Fibroblast of mammary gland (primary cell): ENCODE measurements around the gene IST1.

Source experiments
- DNase-seq: peaks from one replicate; pipeline ENCODE4 v3.0.0-alpha.2; 2010; ENCODE audit warnings: low read depth
- H3K4me3 ChIP-seq: 2 replicates; pipeline ENCODE4 v1.5.1; 2011; ENCODE audit warnings: low read depth, mild to moderate bottlenecking, low read length, moderate library complexity; ENCODE audit not compliant: control insufficient read depth
- CTCF ChIP-seq: conservative IDR thresholded peaks from 2 replicates; pipeline ENCODE4 v1.5.1; 2011; ENCODE audit warnings: low read depth, low read length, inconsistent platforms; ENCODE audit not compliant: control insufficient read depth, insufficient read depth

Gene IST1

GRCh38 chr16:71894921-71895678, at the start of gene IST1:
Gene IST1 (plus strand): TSS chr16:71895531. CDS start chr16:71915641, 20,110 bp downstream.
- peak within 1 kb of the TSS; percentile 74 for H3K4me3 ChIP-seq
- DNase-seq: peak; percentile 99
- no peak for TF ChIP-seq CTCF

- H3K4me3 ChIP-seq: peak within 1 kb of the TSS; percentile 97
- TF ChIP-seq CTCF: no peak
- peak; percentile 91 for DNase-seq
Measured at GRCh38 chr16:71845639-71846430, 49.5 kb upstream of the IST1 start, which contains the start of gene ATXN1L. Gene ATXN1L (plus strand): TSS chr16:71845976. CDS start chr16:71849741, 3,765 bp downstream.

GRCh38 chr16:71846431-71846830, 48.9 kb upstream of the IST1 start:
- peak; percentile 21 for DNase-seq
- H3K4me3 ChIP-seq: peak overlapping the region; percentile 97
- TF ChIP-seq CTCF: no peak

- TF ChIP-seq CTCF: no peak
- DNase-seq: no peak
Measured at GRCh38 chr16:71847096-71847495, 48.2 kb upstream of the IST1 start.

GRCh38 chr16:71848622-71849021, 46.7 kb upstream of the IST1 start:
- no peak for DNase-seq
- TF ChIP-seq CTCF: no peak
- H3K4me3 ChIP-seq: no peak overlapping the region

More at GRCh38 chr16:71847096-71847495, 48.2 kb upstream of the IST1 start:
- H3K4me3 ChIP-seq: peak overlapping the region; percentile 97

- no peak overlapping the region for H3K4me3 ChIP-seq
- no peak for TF ChIP-seq CTCF
- DNase-seq: peak; percentile 44
Measured at GRCh38 chr16:71851746-71852145, 43.6 kb upstream of the IST1 start.
